ENCODE measurements around the gene BUD31.

DNA sequence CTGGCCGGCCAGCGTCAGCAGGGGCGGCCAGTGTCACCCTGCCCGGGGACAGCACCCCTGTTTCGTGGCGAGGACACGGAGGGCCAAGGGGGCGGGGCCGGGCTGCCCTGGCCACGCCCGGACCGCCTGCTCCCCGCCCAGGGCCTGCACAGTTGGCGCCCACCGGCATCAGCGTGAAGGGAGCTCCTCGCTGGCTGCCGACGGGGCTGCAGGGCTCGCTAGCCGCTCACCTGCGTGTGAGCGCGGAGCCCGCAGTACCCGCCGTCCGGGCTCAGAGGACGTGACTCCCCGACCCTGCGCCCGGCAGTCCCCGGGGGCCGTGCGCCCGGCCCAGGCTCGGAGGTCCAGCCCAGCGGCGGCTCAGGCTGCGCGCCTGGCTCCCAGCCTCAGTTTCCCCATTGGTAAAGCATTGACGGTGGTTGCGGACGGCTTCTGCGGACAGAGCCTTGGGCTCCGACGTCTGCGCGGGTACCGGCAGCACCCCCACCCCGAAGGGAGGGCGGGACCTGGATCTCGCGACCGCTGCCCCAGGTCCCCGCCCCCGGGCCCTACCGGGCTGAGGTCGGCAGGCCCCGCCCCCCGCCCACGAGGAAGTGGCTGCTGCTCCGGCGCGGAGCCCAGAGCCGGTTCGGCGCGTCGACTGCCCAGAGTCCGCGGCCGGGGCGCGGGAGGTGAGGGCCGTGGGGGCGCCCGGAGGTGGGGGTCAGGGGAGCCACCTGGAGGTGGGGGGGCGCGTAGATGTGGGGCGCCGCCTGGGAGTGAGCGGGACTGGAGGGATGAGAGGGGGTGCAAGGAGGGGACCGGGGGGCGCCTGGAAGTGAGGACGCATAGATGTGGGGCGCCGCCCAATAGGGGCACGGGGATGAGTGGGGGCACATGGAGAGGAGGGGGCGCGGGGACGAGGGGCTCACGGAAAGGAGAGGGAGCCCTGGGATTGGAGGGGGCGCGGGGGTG lies 34.4 kb upstream of the BUD31 start, which contains the start of gene ARPC1B:
- TF ChIP-seq POLR2A (IDR thresholded peaks at IDR 0.05; ENCODE audit: low read length) = peak; percentile 32
- no peak for TF ChIP-seq GATA1 (IDR thresholded peaks at IDR 0.05; ENCODE audit: low read depth, low read length)

All from erythroblast (primary cell).